Osteoblast (primary cell): ENCODE measurements around the gene COL4A2. TPM values are rescaled to one million over a fixed set of nuclear protein-coding genes. Genes with fewer than 3 reads are reported as not detected.

Experiments used
- DNase-seq: peaks from one replicate; pipeline ENCODE4 v3.0.0; 2011; ENCODE audit warnings: low spot score, mixed read lengths; ENCODE audit not compliant: insufficient read length; ENCODE audit errors: missing footprints
- H2AFZ ChIP-seq: 2 replicates; pipeline ENCODE4 v1.6.0; 2011; ENCODE audit warnings: mild to moderate bottlenecking, low read length
- H3K27ac ChIP-seq: 2 replicates; pipeline ENCODE4 v1.5.1; 2011; ENCODE audit warnings: mild to moderate bottlenecking, low read depth, low read length, moderate library complexity
- H3K27me3 ChIP-seq: 2 replicates; pipeline ENCODE4 v1.6.0; 2012; ENCODE audit warnings: mild to moderate bottlenecking, control low read depth, inconsistent platforms, low read length, moderate library complexity; ENCODE audit not compliant: insufficient read depth
- H3K36me3 ChIP-seq: 2 replicates; pipeline ENCODE4 v1.5.1; 2011; ENCODE audit warnings: mild to moderate bottlenecking, low read length, control low read depth, moderate library complexity; ENCODE audit not compliant: insufficient read depth
- H3K4me1 ChIP-seq: 2 replicates; pipeline ENCODE4 v1.5.1; 2011; ENCODE audit warnings: mild to moderate bottlenecking, low read length, control low read depth, moderate library complexity; ENCODE audit not compliant: insufficient read depth
- H3K4me2 ChIP-seq: 2 replicates; pipeline ENCODE4 v1.6.0; 2011; ENCODE audit warnings: mild to moderate bottlenecking, low read length; ENCODE audit not compliant: insufficient read depth
- H3K4me3 ChIP-seq: fragments of 200-600 bp; sonication (generic); 3 replicates; pipeline ENCODE4 v1.5.1; 2012; ENCODE audit warnings: mild to moderate bottlenecking, low read length, inconsistent platforms; ENCODE audit not compliant: insufficient read depth
- H3K79me2 ChIP-seq: 2 replicates; pipeline ENCODE4 v1.6.0; 2012; ENCODE audit warnings: mild to moderate bottlenecking, low read length, control low read depth, inconsistent platforms; ENCODE audit not compliant: insufficient read depth
- H3K9me3 ChIP-seq: 2 replicates; pipeline ENCODE4 v1.5.1; 2011; ENCODE audit warnings: low read depth, low read length, control low read depth
- H4K20me1 ChIP-seq: 2 replicates; pipeline ENCODE4 v1.6.0; 2012; ENCODE audit warnings: mild to moderate bottlenecking, low read length, control low read depth; ENCODE audit not compliant: insufficient read depth
- total RNA-seq: library from RNA; depleted of rRNA; stranded (reverse); fragments of >200 nt; gene quantifications from 2 replicates; pipeline ENCODE4 v1.2.3, GENCODE V29; 2012
- TF ChIP-seq, protein P1 (sequence below): IDR thresholded peaks from 2 replicates; pipeline ENCODE4 v1.5.1; 2011; ENCODE audit warnings: mild to moderate bottlenecking, low read depth, low read length, moderate library complexity; ENCODE audit errors: extremely low read depth

Gene COL4A2
- total RNA-seq, 1 donor: 267 TPM

DNA sequence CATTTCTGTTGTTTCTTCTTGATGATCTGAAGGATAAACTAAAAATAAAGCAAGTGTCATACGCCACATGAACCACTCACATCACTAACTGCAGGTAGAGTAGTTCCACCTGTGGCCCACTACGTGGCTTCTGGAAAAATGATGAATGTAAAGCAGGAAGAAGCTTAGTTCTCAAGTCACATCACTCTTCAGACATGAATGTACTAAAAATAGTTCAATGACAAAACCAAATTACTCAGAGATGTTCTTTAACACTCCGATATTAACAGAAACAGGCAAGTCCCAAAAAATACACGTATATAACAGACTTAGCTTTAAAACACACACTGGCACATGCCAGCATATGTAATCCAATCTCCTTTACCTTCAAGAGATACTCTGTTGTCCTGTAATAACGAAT lies 232.8 kb downstream of the COL4A2 start:
- H3K27ac ChIP-seq: no peak overlapping the region
- H3K4me1 ChIP-seq: peaks cover 3% of the 10 kb centered on the region
- no peak overlapping the region for H2AFZ ChIP-seq
- H3K36me3 ChIP-seq: no peaks in the 10 kb centered on the region
- H3K27me3 ChIP-seq: no peaks in the 10 kb centered on the region
- H3K9me3 ChIP-seq: no peaks in the 10 kb centered on the region
- peak; percentile 62 for DNase-seq
- no peak overlapping the region for H3K4me3 ChIP-seq
- TF ChIP-seq, protein P1, sequence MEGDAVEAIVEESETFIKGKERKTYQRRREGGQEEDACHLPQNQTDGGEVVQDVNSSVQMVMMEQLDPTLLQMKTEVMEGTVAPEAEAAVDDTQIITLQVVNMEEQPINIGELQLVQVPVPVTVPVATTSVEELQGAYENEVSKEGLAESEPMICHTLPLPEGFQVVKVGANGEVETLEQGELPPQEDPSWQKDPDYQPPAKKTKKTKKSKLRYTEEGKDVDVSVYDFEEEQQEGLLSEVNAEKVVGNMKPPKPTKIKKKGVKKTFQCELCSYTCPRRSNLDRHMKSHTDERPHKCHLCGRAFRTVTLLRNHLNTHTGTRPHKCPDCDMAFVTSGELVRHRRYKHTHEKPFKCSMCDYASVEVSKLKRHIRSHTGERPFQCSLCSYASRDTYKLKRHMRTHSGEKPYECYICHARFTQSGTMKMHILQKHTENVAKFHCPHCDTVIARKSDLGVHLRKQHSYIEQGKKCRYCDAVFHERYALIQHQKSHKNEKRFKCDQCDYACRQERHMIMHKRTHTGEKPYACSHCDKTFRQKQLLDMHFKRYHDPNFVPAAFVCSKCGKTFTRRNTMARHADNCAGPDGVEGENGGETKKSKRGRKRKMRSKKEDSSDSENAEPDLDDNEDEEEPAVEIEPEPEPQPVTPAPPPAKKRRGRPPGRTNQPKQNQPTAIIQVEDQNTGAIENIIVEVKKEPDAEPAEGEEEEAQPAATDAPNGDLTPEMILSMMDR: no peak
- H3K4me2 ChIP-seq: no peak overlapping the region
- H4K20me1 ChIP-seq: no peaks in the 10 kb centered on the region
- H3K79me2 ChIP-seq: no peaks in the 10 kb centered on the region

DNA sequence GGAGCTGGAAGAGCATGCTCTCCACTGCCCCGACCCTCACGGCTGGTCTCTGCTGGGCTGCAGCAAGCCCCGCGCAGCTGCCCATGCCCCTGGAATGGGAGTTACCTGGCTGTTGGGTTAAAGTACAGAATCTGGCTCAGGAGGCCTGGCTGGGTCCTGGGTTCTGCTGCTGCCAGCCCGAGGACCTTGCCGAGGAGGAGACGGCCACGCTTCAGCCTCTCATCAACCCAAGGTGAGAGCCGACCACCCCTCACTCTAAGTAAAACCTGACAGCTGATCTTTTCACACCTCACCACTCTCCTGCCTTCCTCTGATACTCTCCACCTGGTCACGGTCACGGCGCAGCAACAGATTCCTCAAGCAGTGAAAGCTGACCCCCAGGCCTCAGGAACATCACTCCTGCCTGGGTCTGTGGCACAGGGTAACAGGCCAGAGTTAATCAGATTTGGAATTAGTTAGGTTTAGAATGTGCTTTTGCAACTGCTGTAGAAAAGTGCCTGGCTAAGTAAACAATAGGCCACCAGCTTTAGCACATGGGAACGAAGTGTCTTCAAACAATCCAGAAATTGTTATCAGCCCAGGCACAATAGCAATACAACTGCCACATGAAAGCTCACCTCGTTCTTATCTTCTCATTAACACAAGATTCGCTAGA lies 233.9 kb downstream of the COL4A2 start:
- no peaks in the 10 kb centered on the region for H3K79me2 ChIP-seq
- no peaks in the 10 kb centered on the region for H3K36me3 ChIP-seq
- H3K4me2 ChIP-seq: no peak overlapping the region
- H3K27ac ChIP-seq: no peak overlapping the region
- no peak for DNase-seq
- H3K4me3 ChIP-seq: no peak overlapping the region
- no peaks in the 10 kb centered on the region for H4K20me1 ChIP-seq
- H3K4me1 ChIP-seq: peaks cover 4% of the 10 kb centered on the region
- peak overlapping the region; percentile 23 for H2AFZ ChIP-seq
- no peaks in the 10 kb centered on the region for H3K27me3 ChIP-seq
- TF ChIP-seq, protein P1: no peak
- no peaks in the 10 kb centered on the region for H3K9me3 ChIP-seq

DNA sequence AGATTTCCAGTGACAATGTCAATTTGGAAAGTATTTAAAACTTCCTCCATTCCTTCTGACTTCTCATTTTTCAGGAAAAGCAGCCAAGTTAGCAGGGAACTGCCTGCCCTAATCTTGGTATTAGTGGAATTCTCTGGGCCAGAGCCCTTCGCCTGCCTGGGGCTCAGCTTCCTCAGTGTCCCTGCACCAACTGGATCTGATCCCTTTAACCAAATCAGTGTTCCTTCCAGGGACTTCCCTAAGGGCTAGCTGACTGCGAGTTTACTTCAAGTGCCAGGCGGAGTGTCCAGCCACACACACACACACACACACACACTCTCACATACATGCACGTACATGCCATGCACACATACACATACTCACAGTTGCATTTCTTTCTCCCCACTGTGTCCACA lies 234.4 kb downstream of the COL4A2 start:
- Histone ChIP-seq H3K4me2 (no peak overlapping the region), H3K4me1 (peaks cover 9% of the 10 kb centered on the region), H3K36me3 (no peaks in the 10 kb centered on the region), H2AFZ (peak overlapping the region; percentile 23), H3K9me3 (no peaks in the 10 kb centered on the region), H3K27me3 (no peaks in the 10 kb centered on the region), H3K27ac (no peak overlapping the region), H3K79me2 (no peaks in the 10 kb centered on the region), H4K20me1 (no peaks in the 10 kb centered on the region), H3K4me3 (no peak overlapping the region)
- TF ChIP-seq, protein P1: no peak
- DNase-seq: no peak

DNA sequence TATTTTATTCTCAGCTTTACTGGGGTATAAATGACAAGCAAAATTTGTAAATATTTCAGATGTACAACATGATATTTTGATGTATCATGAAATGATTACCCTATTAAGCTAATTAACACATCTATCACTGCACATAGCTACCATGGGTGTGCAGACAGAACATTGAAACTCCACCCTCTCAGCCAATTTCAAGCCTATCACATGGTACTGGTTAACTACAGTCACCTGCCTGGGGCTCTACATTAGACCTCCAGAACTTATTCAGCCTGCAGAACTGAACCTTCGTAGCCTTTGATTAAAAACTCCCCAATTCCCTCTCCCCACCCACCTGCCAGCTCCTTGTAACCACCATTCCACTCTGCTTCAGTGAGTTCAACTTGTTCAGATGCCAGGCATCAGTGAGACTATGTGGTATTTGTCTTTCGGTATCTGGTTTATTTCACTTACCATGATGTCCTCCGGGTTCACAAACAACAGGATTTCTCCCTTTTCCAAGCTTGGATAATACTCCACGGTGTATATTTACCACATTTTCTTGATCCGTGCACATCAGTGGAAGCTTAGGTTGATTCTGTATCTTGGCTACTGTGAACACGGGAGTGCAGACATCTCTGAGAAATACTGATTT lies 235.2 kb downstream of the COL4A2 start:
- H4K20me1 ChIP-seq: no peaks in the 10 kb centered on the region
- peaks cover 13% of the 10 kb centered on the region for H3K4me1 ChIP-seq
- no peaks in the 10 kb centered on the region for H3K9me3 ChIP-seq
- no peak overlapping the region for H3K4me2 ChIP-seq
- H3K79me2 ChIP-seq: no peaks in the 10 kb centered on the region
- no peak for DNase-seq
- H3K36me3 ChIP-seq: no peaks in the 10 kb centered on the region
- no peak overlapping the region for H3K4me3 ChIP-seq
- H2AFZ ChIP-seq: no peak overlapping the region
- TF ChIP-seq, protein P1: no peak
- H3K27me3 ChIP-seq: no peaks in the 10 kb centered on the region
- H3K27ac ChIP-seq: no peak overlapping the region
